ENCODE results near the gene ZFP64. TPM values are rescaled to one million over a fixed set of nuclear protein-coding genes. Genes with fewer than 3 reads are reported as not detected.

ZFP64 gene
- total RNA-seq, 1 experiment from 2014 or later = 33.5 TPM

DNA sequence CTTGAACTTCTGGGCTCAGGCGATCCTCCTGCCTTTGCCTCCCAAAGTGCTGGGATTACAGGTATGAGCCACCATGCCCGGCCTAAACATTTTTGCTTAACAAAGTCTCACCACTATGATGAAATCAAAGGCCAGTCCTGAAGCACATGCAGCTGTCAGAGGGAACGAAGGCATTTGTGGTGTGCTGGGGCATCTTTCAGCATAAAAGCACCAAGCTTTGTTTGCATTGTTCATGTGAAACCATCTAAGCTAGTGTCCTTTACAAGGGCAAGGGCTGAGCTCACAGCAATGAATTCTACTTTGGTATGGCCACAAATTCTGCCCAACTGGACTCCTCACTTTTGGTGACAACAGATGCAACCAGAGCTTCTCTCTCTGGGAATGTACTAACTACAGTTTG lies 66.8 kb downstream of the ZFP64 start:
- no peak for DNase-seq (ENCODE audit: low spot score)
- TF ChIP-seq, protein P1, sequence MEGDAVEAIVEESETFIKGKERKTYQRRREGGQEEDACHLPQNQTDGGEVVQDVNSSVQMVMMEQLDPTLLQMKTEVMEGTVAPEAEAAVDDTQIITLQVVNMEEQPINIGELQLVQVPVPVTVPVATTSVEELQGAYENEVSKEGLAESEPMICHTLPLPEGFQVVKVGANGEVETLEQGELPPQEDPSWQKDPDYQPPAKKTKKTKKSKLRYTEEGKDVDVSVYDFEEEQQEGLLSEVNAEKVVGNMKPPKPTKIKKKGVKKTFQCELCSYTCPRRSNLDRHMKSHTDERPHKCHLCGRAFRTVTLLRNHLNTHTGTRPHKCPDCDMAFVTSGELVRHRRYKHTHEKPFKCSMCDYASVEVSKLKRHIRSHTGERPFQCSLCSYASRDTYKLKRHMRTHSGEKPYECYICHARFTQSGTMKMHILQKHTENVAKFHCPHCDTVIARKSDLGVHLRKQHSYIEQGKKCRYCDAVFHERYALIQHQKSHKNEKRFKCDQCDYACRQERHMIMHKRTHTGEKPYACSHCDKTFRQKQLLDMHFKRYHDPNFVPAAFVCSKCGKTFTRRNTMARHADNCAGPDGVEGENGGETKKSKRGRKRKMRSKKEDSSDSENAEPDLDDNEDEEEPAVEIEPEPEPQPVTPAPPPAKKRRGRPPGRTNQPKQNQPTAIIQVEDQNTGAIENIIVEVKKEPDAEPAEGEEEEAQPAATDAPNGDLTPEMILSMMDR (conservative IDR thresholded peaks at IDR 0.05; ENCODE audit: low read depth, low read length) = no peak
- TF ChIP-seq EZH2 (IDR thresholded peaks at IDR 0.05; ENCODE audit: borderline replicate concordance, low read depth, low read length, poor library complexity, severe bottlenecking) = no peak
- no peaks in the 10 kb centered on the region for H3K4me1 ChIP-seq (ENCODE audit: insufficient read depth, low read length, poor library complexity, severe bottlenecking)
- CTCF ChIA-PET = no interaction called here
- H3K27me3 ChIP-seq (replicated peaks; ENCODE audit: insufficient read depth, low read depth, low read length, poor library complexity) = no peaks in the 10 kb centered on the region
- POLR2A ChIA-PET (ENCODE audit: low non-redundant PET) = no interaction called here
- H3K9me3 ChIP-seq (ENCODE audit: low read depth, low read length, poor library complexity, severe bottlenecking) = no peaks in the 10 kb centered on the region
- no peak overlapping the region for H3K27ac ChIP-seq (ENCODE audit: low read depth, low read length, poor library complexity, severe bottlenecking)
- no peaks in the 10 kb centered on the region for H3K36me3 ChIP-seq (ENCODE audit: insufficient read depth, low read length, poor library complexity, severe bottlenecking)
- H3K4me3 ChIP-seq (ENCODE audit: low read depth, low read length, poor library complexity, severe bottlenecking) = no peak overlapping the region
- BruUV-seq (replicated peaks) = no TSS peak
- intact Hi-C loops (cut with micrococcal nuclease; ENCODE audit: unreplicated experiment) = loop anchor here (10.0 kb wide), 1 partner anchor 250 kb away; no protein-coding TSS in a partner anchor

DNA sequence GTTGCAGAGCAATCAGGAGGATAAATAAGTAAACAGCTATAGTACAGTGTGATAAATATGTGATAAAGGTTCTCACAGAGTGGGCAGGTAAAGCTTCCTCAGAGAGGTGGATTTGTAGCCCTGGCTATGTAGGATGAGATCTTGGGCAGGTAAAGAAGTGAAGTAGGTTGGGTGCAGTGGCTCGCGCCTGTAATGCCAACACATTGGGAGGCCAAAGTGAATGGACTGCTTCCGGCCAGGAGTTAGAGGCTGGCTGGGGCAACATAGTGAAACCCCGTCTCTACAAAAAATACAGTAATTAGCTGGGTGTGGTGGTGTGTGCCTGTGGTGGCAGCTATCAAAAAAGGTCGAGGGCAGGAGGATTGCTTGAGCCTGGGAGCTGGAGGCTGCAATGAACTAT lies 72.9 kb downstream of the ZFP64 start:
- no peaks in the 10 kb centered on the region for H3K36me3 ChIP-seq (ENCODE audit: insufficient read depth, low read length, poor library complexity, severe bottlenecking)
- BruUV-seq (replicated peaks) = no TSS peak
- intact Hi-C loops (cut with micrococcal nuclease; ENCODE audit: unreplicated experiment) = no loop called here
- no peak overlapping the region for H3K27ac ChIP-seq (ENCODE audit: low read depth, low read length, poor library complexity, severe bottlenecking)
- ChIA-PET POLR2A (ENCODE audit: low non-redundant PET) (no interaction called here), CTCF (no interaction called here)
- no peak for DNase-seq (ENCODE audit: low spot score)
- no peaks in the 10 kb centered on the region for H3K4me1 ChIP-seq (ENCODE audit: insufficient read depth, low read length, poor library complexity, severe bottlenecking)
- H3K27me3 ChIP-seq (replicated peaks; ENCODE audit: insufficient read depth, low read depth, low read length, poor library complexity) = no peaks in the 10 kb centered on the region
- no peak overlapping the region for H3K4me3 ChIP-seq (ENCODE audit: low read depth, low read length, poor library complexity, severe bottlenecking)
- TF ChIP-seq EZH2 (IDR thresholded peaks at IDR 0.05; ENCODE audit: borderline replicate concordance, low read depth, low read length, poor library complexity, severe bottlenecking) = no peak
- no peaks in the 10 kb centered on the region for H3K9me3 ChIP-seq (ENCODE audit: low read depth, low read length, poor library complexity, severe bottlenecking)

DNA sequence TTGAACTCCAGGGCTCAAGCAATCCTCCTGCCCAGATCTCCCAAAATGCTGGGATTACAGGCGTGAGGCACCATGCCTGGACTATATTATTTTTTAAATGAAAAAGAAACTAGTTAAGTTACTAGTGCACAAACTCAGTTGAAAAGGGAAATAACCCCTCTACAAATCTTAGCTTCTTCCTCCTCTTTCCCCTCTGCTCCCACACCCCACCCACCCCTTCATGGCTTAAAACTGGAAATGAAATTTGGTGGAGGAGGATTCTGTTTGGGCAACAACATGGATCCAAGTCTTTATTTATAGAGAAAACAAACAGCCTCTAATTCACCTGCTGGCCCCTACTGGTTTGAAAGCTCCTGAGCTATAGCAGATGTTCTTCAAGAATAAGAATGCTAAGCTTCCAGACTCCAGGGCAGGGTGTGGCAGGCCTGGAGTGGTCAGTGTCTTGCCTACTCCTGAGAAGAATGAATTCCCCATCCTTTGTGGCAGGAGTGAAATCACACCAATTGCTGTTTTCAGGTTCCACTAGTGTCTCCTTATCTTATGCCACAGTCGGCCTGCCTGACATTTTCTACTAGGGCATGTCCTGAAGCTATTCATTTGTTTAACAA lies 73.5 kb downstream of the ZFP64 start:
- Histone ChIP-seq H3K9me3 (ENCODE audit: low read depth, low read length, poor library complexity, severe bottlenecking) (no peaks in the 10 kb centered on the region), H3K36me3 (ENCODE audit: insufficient read depth, low read length, poor library complexity, severe bottlenecking) (no peaks in the 10 kb centered on the region), H3K4me3 (ENCODE audit: low read depth, low read length, poor library complexity, severe bottlenecking) (no peak overlapping the region), H3K4me1 (ENCODE audit: insufficient read depth, low read length, poor library complexity, severe bottlenecking) (no peaks in the 10 kb centered on the region), H3K27me3 (replicated peaks; ENCODE audit: insufficient read depth, low read depth, low read length, poor library complexity) (no peaks in the 10 kb centered on the region), H3K27ac (ENCODE audit: low read depth, low read length, poor library complexity, severe bottlenecking) (no peak overlapping the region)
- ChIA-PET POLR2A (ENCODE audit: low non-redundant PET) (interaction anchor here (0.7 kb wide), 1 partner anchor 243 kb away, joined by 3 read pairs; no protein-coding TSS in a partner anchor), CTCF (no interaction called here)
- intact Hi-C loops (cut with micrococcal nuclease; ENCODE audit: unreplicated experiment) = no loop called here
- no TSS peak for BruUV-seq (replicated peaks)
- TF ChIP-seq, protein P1 (conservative IDR thresholded peaks at IDR 0.05; ENCODE audit: low read depth, low read length) = no peak
- TF ChIP-seq EZH2 (IDR thresholded peaks at IDR 0.05; ENCODE audit: borderline replicate concordance, low read depth, low read length, poor library complexity, severe bottlenecking) = no peak
- no peak for DNase-seq (ENCODE audit: low spot score)

DNA sequence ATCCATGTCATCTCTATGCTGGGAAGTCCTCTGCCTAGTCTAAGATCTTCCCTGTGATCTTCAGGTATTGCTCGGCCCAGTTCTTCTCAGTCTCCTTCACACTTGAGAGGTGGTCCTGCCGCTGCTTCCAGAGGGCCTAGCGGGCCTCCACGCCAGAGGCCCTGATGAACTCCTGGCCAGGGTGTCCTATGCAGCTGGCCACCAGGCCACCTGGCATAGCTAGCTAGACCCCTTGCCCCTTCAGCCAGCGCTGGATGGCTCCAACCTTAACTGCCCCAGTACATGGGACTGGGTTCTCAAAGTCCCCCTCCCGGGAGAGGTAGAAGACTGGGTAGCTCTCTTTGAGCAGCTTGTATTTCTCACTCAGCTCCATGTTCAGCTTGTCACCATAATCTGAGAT lies 81.1 kb downstream of the ZFP64 start:
- Histone ChIP-seq H3K4me1 (ENCODE audit: insufficient read depth, low read length, poor library complexity, severe bottlenecking) (no peaks in the 10 kb centered on the region), H3K9me3 (ENCODE audit: low read depth, low read length, poor library complexity, severe bottlenecking) (peaks cover 4% of the 10 kb centered on the region), H3K36me3 (ENCODE audit: insufficient read depth, low read length, poor library complexity, severe bottlenecking) (no peaks in the 10 kb centered on the region), H3K4me3 (ENCODE audit: low read depth, low read length, poor library complexity, severe bottlenecking) (no peak overlapping the region), H3K27me3 (replicated peaks; ENCODE audit: insufficient read depth, low read depth, low read length, poor library complexity) (no peaks in the 10 kb centered on the region), H3K27ac (ENCODE audit: low read depth, low read length, poor library complexity, severe bottlenecking) (no peak overlapping the region)
- TF ChIP-seq, protein P1 (conservative IDR thresholded peaks at IDR 0.05; ENCODE audit: low read depth, low read length) = no peak
- TF ChIP-seq EZH2 (IDR thresholded peaks at IDR 0.05; ENCODE audit: borderline replicate concordance, low read depth, low read length, poor library complexity, severe bottlenecking) = no peak
- no TSS peak for BruUV-seq (replicated peaks)
- intact Hi-C loops (cut with micrococcal nuclease; ENCODE audit: unreplicated experiment) = no loop called here
- CTCF ChIA-PET = no interaction called here
- POLR2A ChIA-PET (ENCODE audit: low non-redundant PET) = no interaction called here
- DNase-seq (ENCODE audit: low spot score) = no peak
